Natural killer cell (primary cell): ENCODE results near the gene NEK1. TPM values are rescaled to one million over a fixed set of nuclear protein-coding genes. Genes with fewer than 3 reads are reported as not detected.
"Not testable (repeated sequence)": the region's sequence is repeated elsewhere in the genome, so short reads cannot be mapped to it uniquely, and the experiment has no call there.

Source experiments
- ATAC-seq, 3 donors: fragments of 150-1000 bp in 2 of 3; fragments of 200-7000 bp in 1 of 3; cut with Tn5 transposase; 1 replicate in 1 of 3; 2 replicates in 2 of 3; pipeline ENCODE4 v1.10.0; 2021; ENCODE audit warnings: mild to moderate bottlenecking in 2 of 3, moderate library complexity in 2 of 3
- DNase-seq, 2 donors: peaks; one replicate each; pipeline versions ENCODE4 v3.0.0 to v3.0.0-alpha.2; 2013 to 2021; ENCODE audit warnings: mixed read lengths in 1 of 2
- H3K27ac ChIP-seq: one replicate; pipeline ENCODE4 v1.5.1; 2013; ENCODE audit warnings: mild to moderate bottlenecking, low read length
- H3K27me3 ChIP-seq: one replicate; pipeline ENCODE4 v1.6.1; 2013; ENCODE audit warnings: low read length; ENCODE audit not compliant: control insufficient read depth, insufficient read depth
- H3K36me3 ChIP-seq: one replicate; pipeline ENCODE4 v1.6.1; 2013; ENCODE audit warnings: low read length; ENCODE audit not compliant: control insufficient read depth, insufficient read depth
- H3K4me1 ChIP-seq: one replicate; pipeline ENCODE4 v1.6.1; 2013; ENCODE audit warnings: low read length; ENCODE audit not compliant: control insufficient read depth, insufficient read depth
- H3K4me3 ChIP-seq: one replicate; pipeline ENCODE4 v1.5.1; 2013; ENCODE audit warnings: low read length
- H3K9me3 ChIP-seq: one replicate; pipeline ENCODE4 v1.6.1; 2013; ENCODE audit warnings: low read length; ENCODE audit not compliant: control insufficient read depth, insufficient read depth
- H3K27ac Mint-ChIP-seq, 2 donors: one replicate each; pipeline ENCODE4 v1.8.0; 2022; ENCODE audit warnings: mild to moderate bottlenecking in 2 of 2, mixed read lengths in 2 of 2, moderate library complexity in 1 of 2
- H3K27me3 Mint-ChIP-seq, 2 donors: one replicate each; pipeline ENCODE4 v1.8.0; 2022; ENCODE audit warnings: low read depth in 2 of 2, mixed read lengths in 2 of 2
- H3K36me3 Mint-ChIP-seq: one replicate; pipeline ENCODE4 v1.8.0; 2022; ENCODE audit warnings: mixed read lengths
- H3K4me1 Mint-ChIP-seq, 2 donors: one replicate each; pipeline ENCODE4 v1.8.0; 2022; ENCODE audit warnings: mixed read lengths in 2 of 2
- H3K4me3 Mint-ChIP-seq: one replicate; pipeline ENCODE4 v1.8.0; 2022; ENCODE audit warnings: mild to moderate bottlenecking, moderate library complexity, mixed read lengths
- H3K9me3 Mint-ChIP-seq, 2 donors: one replicate each; pipeline ENCODE4 v1.8.0; 2022; ENCODE audit warnings: mixed read lengths in 2 of 2
- CTCF ChIP-seq: fragments of 200-600 bp; IDR thresholded peaks from one replicate; pipeline ENCODE4 v1.8.0; 2022; ENCODE audit warnings: antibody characterized with exemption
- WGBS: methylation state at CpG from one replicate; pipeline ENCODE4 v1.1.7; 2013; ENCODE audit warnings: missing lambda C conversion rate; ENCODE audit not compliant: insufficient coverage; 5-methylcytosine and 5-hydroxymethylcytosine counted together
- intact Hi-C: fragments of 100-400 bp; cut with micrococcal nuclease; formaldehyde crosslinking; loops from one replicate; pipeline ENCODE4 v1.14.2; 2022
- total RNA-seq, 4 donors: library from RNA; stranded (reverse); fragments of 120-200 nt in 1 of 4; gene quantifications; one replicate each; pipeline versions ENCODE4 v1.2.3 to v1.2.4, GENCODE V29; 2013 to 2022

Gene NEK1
- total RNA-seq, 3 donors from 2014 or later (not counting 1 experiment from before 2014, with no cell fraction given), result 16.4 to 24.9 (median 19.0) TPM

GRCh38 chr4:169557061-169557636, 55.2 kb downstream of the NEK1 start:
- Mint-ChIP-seq H3K4me1 (no peaks in the 10 kb centered on the region), H3K27ac (no peak overlapping the region), H3K9me3 (peaks cover 0 to 5% of the 10 kb centered on the region in 2 donors), H3K36me3 (peaks cover 23% of the 10 kb centered on the region), H3K27me3 (no peaks in the 10 kb centered on the region), H3K4me3 (no peak overlapping the region)
- Histone ChIP-seq H3K4me1 (no peaks in the 10 kb centered on the region), H3K4me3 (no peak overlapping the region), H3K27me3 (no peaks in the 10 kb centered on the region), H3K27ac (no peak overlapping the region), H3K36me3 (peaks cover 29% of the 10 kb centered on the region), H3K9me3 (no peaks in the 10 kb centered on the region)
- intact Hi-C loops, result no loop called here
- ATAC-seq (no peak), DNase-seq (no peak)
- TF ChIP-seq CTCF, result no peak
- no CpG with 5 or more reads among the region's 1 CpG for WGBS

- intact Hi-C loops, H3K4me3 ChIP-seq, DNase-seq, H3K27ac ChIP-seq, H3K36me3 ChIP-seq, H3K27me3 Mint-ChIP-seq, H3K27me3 ChIP-seq, H3K4me3 Mint-ChIP-seq, H3K4me1 Mint-ChIP-seq, H3K27ac Mint-ChIP-seq, ATAC-seq, H3K4me1 ChIP-seq, H3K9me3 ChIP-seq: not testable (repeated sequence)
- Mint-ChIP-seq H3K9me3 (peaks cover 14 to 35% of the 10 kb centered on the region in 2 donors), H3K36me3 (peaks cover 49% of the 10 kb centered on the region)
- 96% methylated on average over 4 of the region's 4 CpGs for WGBS
Measured at GRCh38 chr4:169546548-169546947, 65.8 kb downstream of the NEK1 start.

- no peaks in the 10 kb centered on the region for H3K36me3 ChIP-seq
- no peaks in the 10 kb centered on the region for H3K9me3 ChIP-seq
- H3K27ac ChIP-seq, result no peak overlapping the region
- H3K4me1 ChIP-seq, result no peaks in the 10 kb centered on the region
- H3K27me3 Mint-ChIP-seq, result no peaks in the 10 kb centered on the region
- peaks cover 2 to 27% of the 10 kb centered on the region in 2 donors for H3K9me3 Mint-ChIP-seq
- no peaks in the 10 kb centered on the region for H3K4me1 Mint-ChIP-seq
- H3K4me3 Mint-ChIP-seq, result no peak overlapping the region
- H3K36me3 Mint-ChIP-seq, result peaks cover 18% of the 10 kb centered on the region
- H3K27ac Mint-ChIP-seq, result no peak overlapping the region
- H3K27me3 ChIP-seq, result no peaks in the 10 kb centered on the region
- TF ChIP-seq CTCF, result no peak
- intact Hi-C loops, result no loop called here
- DNase-seq (no peak), ATAC-seq (no peak)
- no peak overlapping the region for H3K4me3 ChIP-seq
Measured at GRCh38 chr4:169540774-169541173, 71.6 kb downstream of the NEK1 start.

- no peak overlapping the region for H3K4me3 ChIP-seq
- peaks cover 27% of the 10 kb centered on the region for H3K36me3 ChIP-seq
- no peaks in the 10 kb centered on the region for H3K4me1 Mint-ChIP-seq
- 90% methylated on average over 1 of the region's 2 CpGs for whole genome bisulfite sequencing
- H3K4me3 Mint-ChIP-seq, result no peak overlapping the region
- no peaks in the 10 kb centered on the region for H3K4me1 ChIP-seq
- H3K27ac ChIP-seq, result no peak overlapping the region
- intact Hi-C loops, result no loop called here
- H3K9me3 Mint-ChIP-seq, result peaks cover 0 to 4% of the 10 kb centered on the region in 2 donors
- no peak overlapping the region for H3K27ac Mint-ChIP-seq
- H3K27me3 ChIP-seq, result no peaks in the 10 kb centered on the region
- H3K27me3 Mint-ChIP-seq, result no peaks in the 10 kb centered on the region
- TF ChIP-seq CTCF, result no peak
- no peaks in the 10 kb centered on the region for H3K9me3 ChIP-seq
- DNase-seq (no peak), ATAC-seq (no peak)
- peaks cover 42% of the 10 kb centered on the region for H3K36me3 Mint-ChIP-seq
Measured at GRCh38 chr4:169530048-169530447, 82.3 kb downstream of the NEK1 start.
